Astrocyte of the hippocampus (primary cell): ENCODE measurements around the gene NPPA.
"Not testable (repeated sequence)": the region's sequence is repeated elsewhere in the genome, so short reads cannot be mapped to it uniquely, and the experiment has no call there.

Experiments
- DNase-seq: peaks from one replicate; pipeline ENCODE4 v3.0.0; 2011; ENCODE audit warnings: low read depth, low spot score

The NPPA gene

GRCh38 chr1:11847667-11848372 is at the start of gene NPPA:
Gene NPPA, minus strand, starts transcription at chr1:11847783. Its CDS starts 99 bp downstream, at chr1:11847684.
- DNase-seq = peak; percentile 16

- not testable (repeated sequence) for DNase-seq
These were observed 46.9 kb upstream of the NPPA start for GRCh38 chr1:11894501-11894900.

- DNase-seq = peak; percentile 62
These were observed 46.3 kb upstream of the NPPA start for GRCh38 chr1:11893907-11894251.

GRCh38 chr1:11891433-11892186 is 44.0 kb upstream of the NPPA start:
- no peak for DNase-seq

- DNase-seq = no peak
These were observed 41.3 kb upstream of the NPPA start for GRCh38 chr1:11888877-11889208.

GRCh38 chr1:11888206-11888876 is 40.8 kb upstream of the NPPA start:
- no peak for DNase-seq

- no peak for DNase-seq
These were observed 40.1 kb upstream of the NPPA start for GRCh38 chr1:11887666-11888007.

GRCh38 chr1:11886986-11887665 is 39.5 kb upstream of the NPPA start:
- DNase-seq = no peak

GRCh38 chr1:11885916-11886315 is 38.3 kb upstream of the NPPA start:
- DNase-seq = no peak

GRCh38 chr1:11882814-11883538 is 35.4 kb upstream of the NPPA start:
- no peak for DNase-seq

- DNase-seq = no peak
These were observed 34.3 kb upstream of the NPPA start for GRCh38 chr1:11881749-11882441.

- no peak for DNase-seq
These were observed 33.5 kb upstream of the NPPA start for GRCh38 chr1:11880911-11881748.

- DNase-seq = no peak
These were observed 32.6 kb upstream of the NPPA start for GRCh38 chr1:11880181-11880575.

- DNase-seq = no peak
These were observed 32.0 kb upstream of the NPPA start for GRCh38 chr1:11879311-11880180.

GRCh38 chr1:11878891-11879190 is 31.3 kb upstream of the NPPA start:
- DNase-seq = no peak

GRCh38 chr1:11878081-11878890 is 30.7 kb upstream of the NPPA start:
- DNase-seq = no peak

GRCh38 chr1:11877074-11877473 is 29.5 kb upstream of the NPPA start:
- no peak for DNase-seq

- DNase-seq = no peak
These were observed 27.5 kb upstream of the NPPA start for GRCh38 chr1:11875094-11875493.

GRCh38 chr1:11874624-11875023 is 27.0 kb upstream of the NPPA start:
- no peak for DNase-seq
